Muscle layer of duodenum (tissue), 2 donors: ENCODE results near the gene PIGH.
"Not testable (repeated sequence)": the region's sequence is repeated elsewhere in the genome, so short reads cannot be mapped to it uniquely, and the experiment has no call there.

Experiments used
- H3K27ac ChIP-seq: one replicate; pipeline ENCODE4 v1.7.0; 2013; ENCODE audit warnings: mild to moderate bottlenecking, low read length
- H3K27me3 ChIP-seq: one replicate; pipeline ENCODE4 v1.7.0; 2013; ENCODE audit warnings: low read depth, mild to moderate bottlenecking, control low read depth, low read length
- H3K36me3 ChIP-seq, 2 donors: one replicate each; pipeline ENCODE4 v1.7.0; 2013; ENCODE audit warnings: low read length in 2 of 2, control low read depth in 1 of 2, mild to moderate bottlenecking in 1 of 2; ENCODE audit not compliant: insufficient read depth in 2 of 2, control insufficient read depth in 1 of 2
- H3K4me1 ChIP-seq, 2 donors: one replicate each; pipeline ENCODE4 v1.7.0; 2013; ENCODE audit warnings: low read length in 2 of 2, mild to moderate bottlenecking in 2 of 2, control low read depth in 1 of 2, moderate library complexity in 1 of 2; ENCODE audit not compliant: insufficient read depth in 2 of 2, control insufficient read depth in 1 of 2
- H3K4me3 ChIP-seq, 2 donors: one replicate each; pipeline ENCODE4 v1.7.0; 2013; ENCODE audit warnings: low read length in 2 of 2, low read depth in 1 of 2, mild to moderate bottlenecking in 1 of 2
- H3K9me3 ChIP-seq, 2 donors: one replicate each; pipeline ENCODE4 v1.7.0; 2013; ENCODE audit warnings: low read length in 2 of 2, control low read depth in 1 of 2, mild to moderate bottlenecking in 1 of 2; ENCODE audit not compliant: control insufficient read depth in 1 of 2
- donor health status: healthy.

Gene PIGH

GRCh38 chr14:67630186-67630585 is 30.1 kb upstream of the PIGH start:
- H3K36me3 ChIP-seq, result no peaks in the 10 kb centered on the region
- H3K9me3 ChIP-seq, result no peaks in the 10 kb centered on the region
- no peaks in the 10 kb centered on the region for H3K27me3 ChIP-seq
- H3K27ac ChIP-seq, result no peak overlapping the region
- no peak overlapping the region for H3K4me3 ChIP-seq
- H3K4me1 ChIP-seq, result no peaks in the 10 kb centered on the region

DNA sequence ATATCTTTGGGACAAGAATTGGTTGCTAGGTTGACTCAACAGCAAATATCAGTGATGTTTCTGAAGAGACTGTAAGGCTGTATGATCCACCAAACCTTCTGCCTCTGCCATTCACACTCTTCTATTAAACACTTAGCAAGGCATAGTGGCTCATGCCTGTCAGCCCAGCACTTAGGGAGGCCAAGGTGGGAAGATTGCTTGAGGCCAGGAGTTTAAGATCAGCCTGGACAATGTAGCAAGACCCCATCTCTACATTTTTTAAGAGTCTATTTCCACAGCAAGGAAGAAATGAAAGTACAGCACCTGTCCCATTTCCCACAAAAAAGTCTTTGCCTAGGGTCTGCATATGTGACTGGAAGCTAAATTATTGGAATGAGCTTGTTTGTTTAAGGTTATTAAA is 27.5 kb upstream of the PIGH start:
- no peaks in the 10 kb centered on the region for H3K36me3 ChIP-seq
- no peaks in the 10 kb centered on the region for H3K9me3 ChIP-seq
- H3K4me1 ChIP-seq, result peaks cover 0 to 9% of the 10 kb centered on the region in 2 donors
- H3K27me3 ChIP-seq, result no peaks in the 10 kb centered on the region
- H3K4me3 ChIP-seq, result no peak overlapping the region
- H3K27ac ChIP-seq, result no peak overlapping the region

DNA sequence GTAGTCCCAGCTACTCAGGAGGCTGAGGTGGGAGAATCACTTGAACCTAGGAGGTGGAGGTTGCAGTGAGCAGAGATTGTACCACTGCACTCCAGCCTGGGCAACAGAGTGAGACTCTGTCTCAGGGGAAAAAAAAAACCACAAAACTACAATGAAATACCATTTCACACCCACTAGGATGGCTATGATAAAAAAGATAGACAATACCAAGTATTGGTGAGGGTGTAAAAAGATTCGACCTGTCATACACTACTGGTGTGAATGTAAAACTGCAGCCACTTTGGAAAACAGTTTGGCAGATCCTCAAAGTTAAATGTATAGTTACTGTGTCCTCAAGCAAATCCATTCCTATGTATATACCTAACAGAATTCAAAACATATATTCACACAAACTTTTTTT is 26.1 kb upstream of the PIGH start:
- not testable (repeated sequence) for H3K9me3 ChIP-seq, H3K36me3 ChIP-seq, H3K27ac ChIP-seq, H3K4me3 ChIP-seq, H3K27me3 ChIP-seq
- peaks cover 0 to 14% of the 10 kb centered on the region in 2 donors for H3K4me1 ChIP-seq

DNA sequence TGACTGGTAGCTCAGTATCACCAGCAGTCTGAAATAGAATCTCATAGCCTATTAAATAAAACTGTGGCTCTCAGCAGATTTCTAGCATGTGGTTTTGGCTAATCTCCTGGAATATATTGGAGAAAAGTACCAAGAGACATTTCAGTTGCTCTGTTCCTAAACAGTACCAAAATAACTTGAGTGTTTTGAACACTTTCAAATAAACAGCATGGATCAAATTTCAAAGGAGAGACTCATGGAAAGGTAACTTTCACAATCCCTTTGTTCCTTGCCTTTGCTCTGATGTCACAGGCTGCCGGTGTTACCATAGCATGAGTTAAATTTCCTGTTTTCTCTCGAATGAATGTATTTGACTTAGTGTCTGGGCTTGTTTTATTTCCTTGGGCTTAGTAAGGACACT is 23.0 kb upstream of the PIGH start:
- Histone ChIP-seq H3K27me3 (no peaks in the 10 kb centered on the region), H3K4me3 (no peak overlapping the region), H3K27ac (peak overlapping the region; percentile 64), H3K36me3 (no peaks in the 10 kb centered on the region), H3K9me3 (no peaks in the 10 kb centered on the region), H3K4me1 (peaks cover 6 to 26% of the 10 kb centered on the region in 2 donors)

DNA sequence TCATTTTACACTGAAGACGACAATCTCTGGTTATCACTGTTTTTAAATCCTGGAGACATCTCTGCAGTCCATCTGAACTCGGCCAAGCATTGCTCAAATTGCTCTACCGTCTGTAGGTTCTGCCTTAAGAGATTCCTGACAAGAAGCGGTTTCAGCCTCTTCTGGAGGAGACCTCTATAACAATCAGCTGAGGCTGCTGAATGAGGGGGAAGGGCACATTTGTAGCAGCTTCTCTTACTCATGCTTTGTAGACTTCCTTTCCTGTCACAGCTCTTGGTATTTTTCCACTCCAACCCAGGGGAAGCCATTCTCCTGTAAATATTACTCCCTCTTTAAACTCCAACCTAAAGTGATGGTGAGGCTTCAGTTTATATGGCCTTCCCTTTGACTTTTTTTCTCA is 22.6 kb upstream of the PIGH start:
- no peak overlapping the region for H3K4me3 ChIP-seq
- no peaks in the 10 kb centered on the region for H3K27me3 ChIP-seq
- peak overlapping the region; percentile 64 for H3K27ac ChIP-seq
- no peaks in the 10 kb centered on the region for H3K36me3 ChIP-seq
- H3K9me3 ChIP-seq, result no peaks in the 10 kb centered on the region
- peaks cover 6 to 26% of the 10 kb centered on the region in 2 donors for H3K4me1 ChIP-seq

- no peaks in the 10 kb centered on the region for H3K36me3 ChIP-seq
- H3K27ac ChIP-seq, result no peak overlapping the region
- no peaks in the 10 kb centered on the region for H3K27me3 ChIP-seq
- peak overlapping the region; percentile 64 to 75 for H3K4me3 ChIP-seq
- H3K9me3 ChIP-seq, result no peaks in the 10 kb centered on the region
- peaks cover 6 to 26% of the 10 kb centered on the region in 2 donors for H3K4me1 ChIP-seq
Measured at GRCh38 chr14:67620217-67620785, 20.2 kb upstream of the PIGH start.

- Histone ChIP-seq H3K27ac (peak within 1 kb of the TSS; percentile 74), H3K36me3 (no peaks in the 10 kb centered on the region), H3K4me1 (peaks cover 6 to 26% of the 10 kb centered on the region in 2 donors), H3K9me3 (no peaks in the 10 kb centered on the region), H3K27me3 (no peaks in the 10 kb centered on the region), H3K4me3 (peak within 1 kb of the TSS; percentile 64 to 75)
Measured at GRCh38 chr14:67619446-67620216, 19.6 kb upstream of the PIGH start, which contains the start of gene ARG2. TSS of gene ARG2 (plus strand) at chr14:67619920. CDS start at chr14:67619978, 58 bp downstream.

- H3K4me3 ChIP-seq, result no peak overlapping the region
- H3K36me3 ChIP-seq, result no peaks in the 10 kb centered on the region
- H3K27me3 ChIP-seq, result no peaks in the 10 kb centered on the region
- peaks cover 6 to 26% of the 10 kb centered on the region in 2 donors for H3K4me1 ChIP-seq
- peak overlapping the region; percentile 74 for H3K27ac ChIP-seq
- H3K9me3 ChIP-seq, result no peaks in the 10 kb centered on the region
Measured at GRCh38 chr14:67618617-67619063, 18.6 kb upstream of the PIGH start.

GRCh38 chr14:67610491-67610890 is 10.4 kb upstream of the PIGH start:
- Histone ChIP-seq H3K4me1 (no peaks in the 10 kb centered on the region), H3K36me3 (no peaks in the 10 kb centered on the region), H3K27me3 (no peaks in the 10 kb centered on the region), H3K9me3 (no peaks in the 10 kb centered on the region), H3K27ac (no peak overlapping the region), H3K4me3 (no peak overlapping the region)

DNA sequence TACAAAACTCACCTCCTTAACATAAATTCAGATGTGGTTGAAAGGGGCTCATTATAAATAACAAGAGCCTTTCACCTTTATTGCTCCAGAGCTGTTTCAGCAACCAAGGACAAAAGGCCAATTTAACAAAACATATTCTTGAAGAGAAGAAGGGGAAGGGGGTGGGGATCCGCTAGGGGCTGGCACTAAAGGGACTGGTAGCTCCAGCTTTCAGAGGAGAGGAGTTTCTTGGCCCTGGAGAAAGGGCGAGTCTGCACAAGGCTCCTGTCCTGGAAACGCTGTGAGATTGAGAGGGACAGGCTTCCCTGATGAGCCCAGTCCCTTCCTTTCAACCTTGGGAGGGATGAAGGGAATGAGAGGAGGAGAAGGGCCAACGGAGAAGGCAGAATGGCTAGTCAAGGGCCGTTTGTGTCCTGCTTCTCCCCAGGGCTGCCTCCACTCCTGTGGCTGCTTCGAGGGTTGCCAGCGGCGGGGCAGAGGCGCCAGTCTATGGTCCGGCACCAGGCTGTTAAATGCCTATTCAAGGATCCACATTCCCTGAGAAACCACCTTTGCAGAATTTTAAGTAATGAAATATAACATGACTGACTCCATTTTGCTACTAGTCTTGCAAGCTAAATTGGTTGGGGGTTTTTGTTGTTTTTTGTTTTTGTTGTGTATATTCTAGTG is 9.7 kb upstream of the PIGH start:
- H3K4me1 ChIP-seq, result no peaks in the 10 kb centered on the region
- no peak overlapping the region for H3K27ac ChIP-seq
- no peaks in the 10 kb centered on the region for H3K36me3 ChIP-seq
- no peaks in the 10 kb centered on the region for H3K27me3 ChIP-seq
- no peaks in the 10 kb centered on the region for H3K9me3 ChIP-seq
- no peak overlapping the region for H3K4me3 ChIP-seq

DNA sequence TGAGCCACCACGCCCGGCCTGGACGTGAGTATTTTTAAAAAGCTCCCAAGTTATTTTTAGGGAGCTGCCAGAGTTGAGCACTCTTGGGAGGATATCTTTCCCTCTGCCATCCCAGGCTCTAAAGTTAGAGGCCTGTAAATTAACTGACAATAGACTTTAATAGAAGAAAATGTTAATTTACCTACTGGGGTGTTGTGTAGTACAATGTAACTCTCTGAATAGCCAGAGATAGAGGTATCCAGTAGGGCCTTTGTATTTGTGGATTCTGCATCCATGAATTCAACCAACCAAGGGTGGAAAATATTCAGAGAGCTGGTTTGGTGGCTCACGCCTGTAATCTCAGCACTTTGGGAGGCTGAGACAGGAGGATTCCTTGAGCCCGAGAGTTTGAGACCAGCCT is 7.6 kb upstream of the PIGH start:
- no peaks in the 10 kb centered on the region for H3K27me3 ChIP-seq
- no peak overlapping the region for H3K4me3 ChIP-seq
- no peaks in the 10 kb centered on the region for H3K36me3 ChIP-seq
- H3K4me1 ChIP-seq, result no peaks in the 10 kb centered on the region
- H3K9me3 ChIP-seq, result no peaks in the 10 kb centered on the region
- H3K27ac ChIP-seq, result no peak overlapping the region
